Heart left ventricle (tissue), 16 donors: ENCODE data around the gene PBX1. TPM values are rescaled to one million over a fixed set of nuclear protein-coding genes. Genes with fewer than 3 reads are reported as not detected.
A peak's percentile ranks its signal among the peaks of the same experiment; 100 is the strongest.

Source experiments
- ATAC-seq, 4 donors: fragments of 200-7000 bp; cut with Tn5 transposase; one replicate each; pipeline ENCODE4 v1.9.1; 2020 to 2022; ENCODE audit warnings: moderate library complexity in 4 of 4, mild to moderate bottlenecking in 3 of 4, moderate number of reproducible peaks in 1 of 4
- DNase-seq, 5 donors: peaks; one replicate each; pipeline ENCODE4 v3.0.0-alpha.2; 2020
- H3K27ac ChIP-seq, 12 donors: fragments of 200-600 bp; sonication (generic) in 4 of 12; one replicate each; pipeline versions ENCODE4 v1.5.0 to v1.8.0; 2016 to 2022; ENCODE audit warnings: mild to moderate bottlenecking in 2 of 12
- H3K27me3 ChIP-seq, 9 donors: fragments of 200-600 bp; sonication (generic) in 2 of 9; one replicate each; pipeline versions ENCODE4 v1.5.1 to v1.8.0; 2016 to 2022; ENCODE audit warnings: mild to moderate bottlenecking in 3 of 9
- H3K36me3 ChIP-seq, 9 donors: fragments of 200-600 bp; sonication (generic) in 2 of 9; one replicate each; pipeline versions ENCODE4 v1.5.0 to v1.8.0; 2018 to 2022; ENCODE audit warnings: mild to moderate bottlenecking in 2 of 9
- H3K4me1 ChIP-seq, 12 donors: fragments of 200-600 bp; sonication (generic) in 4 of 12; one replicate each; pipeline versions ENCODE4 v1.5.0 to v1.8.0; 2016 to 2022; ENCODE audit warnings: mild to moderate bottlenecking in 3 of 12
- H3K4me3 ChIP-seq, 12 donors: fragments of 200-600 bp; sonication (generic) in 4 of 12; one replicate each; pipeline versions ENCODE4 v1.5.0 to v1.8.0; 2017 to 2022; ENCODE audit warnings: mild to moderate bottlenecking in 9 of 12, moderate library complexity in 4 of 12
- H3K9me3 ChIP-seq, 12 donors: fragments of 200-600 bp; sonication (generic) in 4 of 12; one replicate each; pipeline versions ENCODE4 v1.5.0 to v1.8.0; 2016 to 2022; ENCODE audit warnings: mild to moderate bottlenecking in 1 of 12
- POLR2A ChIP-seq, 2 donors: fragments of 450-650 bp; IDR thresholded peaks; one replicate each; pipeline ENCODE4 v1.6.1; 2017; ENCODE audit warnings: antibody characterized with exemption in 2 of 2, mild to moderate bottlenecking in 2 of 2, moderate library complexity in 2 of 2
- WGBS, 4 donors: extraction: QIAGEN DNeasy Blood & Tissue Kit in 2 of 4; methylation state at CpG; one replicate each; pipeline versions ENCODE4 v1.1.5 to v1.1.7; 2013 to 2018; 5-methylcytosine and 5-hydroxymethylcytosine counted together
- intact Hi-C, 10 donors: fragments of 100-400 bp; cut with DNase I; formaldehyde crosslinking; loops; one replicate each; pipeline versions ENCODE4 v1.11.1 to v1.14.2; 2022
- polyA plus RNA-seq, 2 donors: library from polyadenylated mRNA; stranded (reverse); fragments of 200-250 nt; gene quantifications; one replicate each; pipeline ENCODE4 v1.2.3, GENCODE V29; 2013
- total RNA-seq, 9 donors: library from RNA; depleted of rRNA in 2 of 9; stranded (reverse); fragments of >200 nt in 2 of 9; fragmentation: NEBNext Ultra II Directional in 3 of 9; extraction: Animal tissue kit (Norgen Biotek cat#: 25700) in 3 of 9; gene quantifications; one replicate each; pipeline versions ENCODE4 v1.1.0 to v1.2.4, GENCODE V29; 2016 to 2023
- TF ChIP-seq, protein P1 (sequence below), 12 donors: fragments of 200-600 bp; sonication (generic) in 4 of 12; IDR thresholded peaks; one replicate each; pipeline versions ENCODE4 v1.5.0 to v1.8.0; 2018 to 2022; ENCODE audit warnings: antibody characterized with exemption in 12 of 12, mild to moderate bottlenecking in 5 of 12
- donor health status: ischemic (EF 13 %, LVEDD 7.1; RV severe dilation, severe dysfunction).
- donor health status: healthy with polysubstance abuse.
- donor health status: DM: no; HTN: yes; CAD: no.
- donor health status: DM: no; HTN: no; CAD: no.
- donor health status: ischemic (EF 25% LVEDD 6.9; RV normal size, moderate dysfunction).
- donor health status: ischemic (EF 25% LVEDD 5.7; RV mildly dilated, moderate dysfunction).
- donor health status: healthy.
- donor health status: DM: yes; HTN: yes; CAD: no.
- donor health status: ischemic (EF 35%, LVEDD 5.7; RV mildly dilated, moderate dysfunction).
- donor health status: nonischemic (EF 11% LVEDD 7.7; RV severe dilation, severe dysfunction).
- donor health status: DM: yes; HTN: yes; CAD: no.
- donor health status: PGD.
- donor health status: ischemic (EF 29% LVEDD 5.4; RV normal size, mild dysfunction).
- donor health status: nonischemic (EF 23%, LVEDD 6.1; RV moderate dilation, normal function).

The PBX1 gene
- total and polyA plus RNA-seq, 11 donors, result 15.2 to 78.2 (median 59.1) TPM

- no peak for TF ChIP-seq POLR2A (IDR thresholded peaks at IDR 0.05)
- TF ChIP-seq, protein P1, sequence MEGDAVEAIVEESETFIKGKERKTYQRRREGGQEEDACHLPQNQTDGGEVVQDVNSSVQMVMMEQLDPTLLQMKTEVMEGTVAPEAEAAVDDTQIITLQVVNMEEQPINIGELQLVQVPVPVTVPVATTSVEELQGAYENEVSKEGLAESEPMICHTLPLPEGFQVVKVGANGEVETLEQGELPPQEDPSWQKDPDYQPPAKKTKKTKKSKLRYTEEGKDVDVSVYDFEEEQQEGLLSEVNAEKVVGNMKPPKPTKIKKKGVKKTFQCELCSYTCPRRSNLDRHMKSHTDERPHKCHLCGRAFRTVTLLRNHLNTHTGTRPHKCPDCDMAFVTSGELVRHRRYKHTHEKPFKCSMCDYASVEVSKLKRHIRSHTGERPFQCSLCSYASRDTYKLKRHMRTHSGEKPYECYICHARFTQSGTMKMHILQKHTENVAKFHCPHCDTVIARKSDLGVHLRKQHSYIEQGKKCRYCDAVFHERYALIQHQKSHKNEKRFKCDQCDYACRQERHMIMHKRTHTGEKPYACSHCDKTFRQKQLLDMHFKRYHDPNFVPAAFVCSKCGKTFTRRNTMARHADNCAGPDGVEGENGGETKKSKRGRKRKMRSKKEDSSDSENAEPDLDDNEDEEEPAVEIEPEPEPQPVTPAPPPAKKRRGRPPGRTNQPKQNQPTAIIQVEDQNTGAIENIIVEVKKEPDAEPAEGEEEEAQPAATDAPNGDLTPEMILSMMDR (IDR thresholded peaks at IDR 0.05), result no peak
- no peaks in the 10 kb centered on the region for H3K9me3 ChIP-seq
- peak overlapping the region in 9 of 12 donors; percentile 2 to 63 (median 36) for H3K27ac ChIP-seq
- H3K4me1 ChIP-seq, result peaks cover 4 to 60% (median 31%) of the 10 kb centered on the region in 12 donors
- no peaks in the 10 kb centered on the region for H3K36me3 ChIP-seq
- DNase-seq (no peak), ATAC-seq (peak in 2 of 4 donors; percentile 31 to 62)
- H3K4me3 ChIP-seq, result no peak overlapping the region
- no peaks in the 10 kb centered on the region for H3K27me3 ChIP-seq
- intact Hi-C loops, result no loop called here
Measured at GRCh38 chr1:164765557-164765956, 206.6 kb downstream of the PBX1 start.

GRCh38 chr1:164765992-164766720 is 207.2 kb downstream of the PBX1 start:
- Histone ChIP-seq H3K4me3 (no peak overlapping the region), H3K36me3 (no peaks in the 10 kb centered on the region), H3K27me3 (no peaks in the 10 kb centered on the region), H3K4me1 (peaks cover 4 to 61% (median 36%) of the 10 kb centered on the region in 12 donors), H3K27ac (peak overlapping the region in 9 of 12 donors; percentile 2 to 63 (median 36)), H3K9me3 (no peaks in the 10 kb centered on the region)
- ATAC-seq (peak in 1 of 4 donors; percentile 19), DNase-seq (no peak)
- WGBS, 4 donors, result 70 to 82% (median 75%) methylated on average over 1 of the region's 1 CpG
- TF ChIP-seq, protein P1 (IDR thresholded peaks at IDR 0.05), result no peak
- TF ChIP-seq POLR2A (IDR thresholded peaks at IDR 0.05), result no peak
- intact Hi-C loops, result no loop called here

- no peaks in the 10 kb centered on the region for H3K27me3 ChIP-seq
- H3K36me3 ChIP-seq, result no peaks in the 10 kb centered on the region
- no peak for TF ChIP-seq POLR2A (IDR thresholded peaks at IDR 0.05)
- H3K9me3 ChIP-seq, result no peaks in the 10 kb centered on the region
- WGBS, 4 donors, result 69 to 82% (median 78%) methylated on average over 3 of the region's 3 CpGs
- H3K27ac ChIP-seq, result peak overlapping the region in 10 of 12 donors; percentile 11 to 64 (median 39)
- H3K4me3 ChIP-seq, result no peak overlapping the region
- intact Hi-C loops, result no loop called here
- H3K4me1 ChIP-seq, result peaks cover 4 to 78% (median 50%) of the 10 kb centered on the region in 12 donors
- ATAC-seq, result no peak
- no peak for DNase-seq
Measured at GRCh38 chr1:164767752-164768402, 208.9 kb downstream of the PBX1 start.

DNA sequence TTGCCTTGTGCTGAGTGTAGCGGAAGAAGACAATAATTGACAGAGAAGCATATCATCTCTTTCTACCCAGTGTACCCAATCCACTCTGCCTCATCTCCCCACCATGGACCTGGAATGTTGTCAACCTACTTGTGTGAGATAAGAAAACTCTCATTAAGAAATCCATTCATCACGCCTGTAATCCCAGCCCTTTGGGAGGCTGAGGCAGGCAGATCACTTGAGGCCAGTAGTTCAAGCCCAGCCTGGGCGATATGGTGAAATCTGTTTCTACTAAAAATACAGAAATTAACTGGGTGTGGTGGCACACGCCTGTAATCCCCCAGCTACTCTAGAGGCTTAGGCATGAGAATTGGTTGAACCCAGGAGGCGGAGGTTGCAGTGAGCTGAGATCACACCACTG is 209.6 kb downstream of the PBX1 start:
- ATAC-seq (no peak), DNase-seq (no peak)
- Histone ChIP-seq H3K27me3 (no peaks in the 10 kb centered on the region), H3K36me3 (no peaks in the 10 kb centered on the region), H3K4me1 (peaks cover 4 to 85% (median 50%) of the 10 kb centered on the region in 12 donors), H3K27ac (peak overlapping the region in 8 of 12 donors; percentile 1 to 64 (median 46)), H3K4me3 (no peak overlapping the region), H3K9me3 (no peaks in the 10 kb centered on the region)
- intact Hi-C loops, result no loop called here
- TF ChIP-seq, protein P1 (IDR thresholded peaks at IDR 0.05), result no peak
- TF ChIP-seq POLR2A (IDR thresholded peaks at IDR 0.05), result no peak
- WGBS, 4 donors, result 86 to 88% (median 87%) methylated on average over 4 to 5 of the region's 5 CpGs
